IPS DF 4.7 (cell line): ENCODE measurements around the gene ATR.

ENCODE experiments used
- DNase-seq: peaks from one replicate; pipeline ENCODE4 v3.0.0-alpha.2; 2013; ENCODE audit warnings: low spot score; ENCODE audit errors: extremely low read depth

Gene ATR

DNA sequence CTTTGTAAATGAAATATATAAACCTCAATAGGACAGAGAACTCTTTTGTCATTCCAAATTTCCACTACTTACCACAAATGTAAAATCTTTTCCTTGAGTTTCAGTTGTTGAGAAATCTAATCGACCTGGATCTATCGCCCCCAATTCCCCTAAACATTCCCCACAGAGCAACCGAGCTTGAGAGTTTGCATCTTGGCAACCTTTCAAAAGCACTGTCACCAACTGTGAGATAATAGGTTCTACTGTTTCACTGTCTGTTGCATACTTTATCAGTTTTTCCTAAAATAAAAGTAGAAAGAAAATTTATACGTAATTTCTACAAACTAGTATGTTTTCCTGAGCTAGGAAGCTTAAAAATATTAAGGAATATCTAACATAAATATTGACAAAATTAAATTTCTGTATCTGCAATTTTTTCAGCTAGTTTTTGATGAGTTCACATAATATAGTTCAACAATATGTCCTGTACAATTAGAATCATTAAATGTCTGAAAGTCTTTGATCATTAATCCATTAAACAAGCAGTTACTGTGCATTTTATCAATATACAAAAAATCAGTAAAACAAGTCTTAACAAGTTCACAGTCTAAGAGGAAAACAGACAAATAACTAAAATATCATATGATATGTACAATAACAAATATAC lies 54.5 kb downstream of the ATR start:
- no peak for DNase-seq

DNA sequence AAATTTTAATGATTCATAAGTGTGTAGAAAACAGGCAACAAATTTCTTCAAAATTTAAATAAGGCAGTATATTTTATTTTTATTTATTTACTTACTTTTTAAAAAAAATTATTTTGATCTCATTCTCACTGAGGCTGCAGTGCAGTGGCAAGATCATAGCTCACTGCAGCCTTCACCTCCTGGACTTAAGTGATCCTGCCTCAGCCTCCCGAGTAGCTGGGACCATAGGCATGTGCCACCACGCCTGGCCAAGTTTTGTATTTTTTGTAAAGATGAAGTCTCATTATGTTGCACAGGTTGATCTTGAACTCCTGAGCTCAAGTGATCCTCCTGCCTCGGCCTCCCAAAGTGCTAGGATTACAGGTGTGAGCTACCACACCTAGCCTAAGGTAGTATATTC lies 69.5 kb downstream of the ATR start:
- DNase-seq: no peak

DNA sequence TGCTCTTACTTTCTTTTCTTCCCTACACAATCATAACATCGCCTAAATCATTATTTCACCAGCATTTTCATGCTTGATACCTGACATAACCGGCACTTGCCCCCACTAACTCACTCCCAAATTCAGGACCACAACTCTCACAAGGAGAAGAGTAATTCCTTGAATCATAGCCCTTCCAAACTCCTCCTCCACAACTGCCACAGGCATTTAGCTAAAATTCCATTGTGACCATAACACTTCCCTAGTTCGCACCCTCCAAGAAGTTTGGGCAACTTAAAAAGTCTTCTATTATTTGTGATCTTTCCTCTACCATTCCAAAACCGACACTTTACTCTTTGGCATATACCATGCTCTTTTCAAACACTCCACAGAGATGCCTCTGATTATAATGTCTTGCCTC lies 71.3 kb downstream of the ATR start:
- no peak for DNase-seq

DNA sequence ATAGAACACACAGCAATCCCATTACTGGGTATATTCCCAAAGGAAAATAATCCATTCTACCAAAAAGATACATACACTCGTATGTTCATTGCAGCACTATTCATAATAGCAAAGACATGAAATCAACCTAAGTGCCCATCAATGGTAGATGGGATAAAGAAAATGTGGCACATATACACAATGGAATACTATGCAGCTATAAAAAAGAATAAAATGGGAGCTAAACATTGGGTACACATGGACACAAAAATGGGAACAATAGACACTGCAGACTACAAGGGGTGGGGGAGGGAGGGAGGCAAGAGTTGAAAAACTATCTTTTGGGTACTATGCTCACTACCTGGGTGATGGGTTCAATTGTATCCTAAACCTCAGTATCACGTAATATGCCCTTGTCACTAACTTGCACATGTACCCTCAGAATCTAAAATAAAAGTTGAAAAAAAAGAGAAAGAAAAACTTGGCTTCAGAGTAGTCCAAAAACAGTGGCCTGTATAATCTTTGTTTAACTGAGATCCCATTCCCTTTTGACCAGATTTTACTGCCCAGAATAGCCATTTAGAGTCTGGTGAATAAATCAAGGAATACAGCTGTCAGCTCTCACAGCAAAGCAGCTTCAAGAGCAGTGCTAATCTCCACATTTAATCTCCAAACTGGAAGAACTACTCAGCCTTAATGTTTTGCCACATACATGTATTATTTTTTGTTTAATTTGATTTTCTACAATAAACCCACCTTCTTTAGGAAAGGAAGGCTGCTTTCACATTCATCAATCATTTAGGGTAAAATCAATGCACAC lies 76.1 kb downstream of the ATR start:
- DNase-seq: no peak

DNA sequence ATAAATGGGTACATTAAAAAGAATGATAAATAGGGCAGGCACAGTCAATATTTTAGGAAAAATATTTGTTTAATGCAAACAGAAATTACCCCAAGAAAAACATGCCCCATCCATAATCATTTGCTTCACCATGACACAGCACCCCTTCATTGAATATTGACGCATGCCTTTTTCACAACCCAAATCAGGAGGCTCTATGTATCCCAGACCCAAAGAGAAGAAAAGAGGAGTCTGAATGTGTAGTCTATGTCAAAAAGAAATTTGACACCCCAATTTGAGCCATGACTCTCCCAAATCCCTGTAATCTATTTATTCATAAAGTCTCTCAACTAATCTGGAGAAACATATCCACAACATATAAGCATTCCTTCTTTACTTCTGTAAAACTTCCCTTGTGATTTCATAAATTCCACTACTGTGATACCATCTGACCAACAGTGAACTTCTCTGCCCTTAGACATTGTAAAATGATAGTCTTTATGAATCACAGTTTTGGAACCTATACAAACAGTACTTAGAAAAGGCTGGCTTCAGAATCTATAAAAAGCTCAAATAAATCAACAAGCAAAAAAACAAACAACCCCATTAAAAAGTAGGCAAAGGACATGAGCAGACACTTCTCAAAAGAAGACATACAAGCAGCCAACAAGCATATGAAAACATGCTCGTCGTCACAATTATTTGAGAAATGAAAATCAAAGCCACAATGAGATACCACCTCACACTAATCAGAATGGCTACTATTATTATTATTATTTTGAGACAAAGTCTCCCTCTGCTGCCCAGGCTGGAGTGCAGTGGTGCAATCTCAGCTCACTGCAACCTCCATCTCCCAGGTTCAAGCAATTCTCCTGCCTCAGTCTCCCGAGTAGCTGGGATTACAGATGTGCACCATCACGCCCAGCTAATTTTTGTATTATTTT lies 77.3 kb downstream of the ATR start:
- no peak for DNase-seq

DNA sequence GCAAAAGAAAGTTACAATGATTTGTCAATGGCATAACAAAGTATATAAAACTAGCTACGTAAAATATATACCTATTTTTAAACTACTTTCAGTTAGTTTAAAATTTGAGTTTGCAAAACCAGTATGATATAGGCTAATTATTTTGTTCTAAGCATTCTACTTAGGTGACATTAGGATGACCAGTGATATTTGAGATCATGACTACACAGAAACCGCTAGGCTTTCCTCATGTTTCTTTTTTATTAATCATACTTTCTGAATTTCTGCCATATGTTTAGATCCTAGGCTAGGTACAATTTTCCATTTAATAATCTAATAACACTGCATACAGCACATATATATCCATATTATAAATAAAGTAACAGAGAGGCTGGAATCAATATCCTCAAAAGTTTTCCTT lies 78.3 kb downstream of the ATR start:
- DNase-seq: no peak

- DNase-seq: no peak
Observed at GRCh38 chr3:142498397-142499180, 79.9 kb downstream of the ATR start.

GRCh38 chr3:142497729-142498128 lies 80.8 kb downstream of the ATR start:
- DNase-seq: no peak

GRCh38 chr3:142495103-142495502 lies 83.4 kb downstream of the ATR start:
- no peak for DNase-seq

- DNase-seq: no peak
Observed at GRCh38 chr3:142492184-142492583, 86.3 kb downstream of the ATR start.

DNA sequence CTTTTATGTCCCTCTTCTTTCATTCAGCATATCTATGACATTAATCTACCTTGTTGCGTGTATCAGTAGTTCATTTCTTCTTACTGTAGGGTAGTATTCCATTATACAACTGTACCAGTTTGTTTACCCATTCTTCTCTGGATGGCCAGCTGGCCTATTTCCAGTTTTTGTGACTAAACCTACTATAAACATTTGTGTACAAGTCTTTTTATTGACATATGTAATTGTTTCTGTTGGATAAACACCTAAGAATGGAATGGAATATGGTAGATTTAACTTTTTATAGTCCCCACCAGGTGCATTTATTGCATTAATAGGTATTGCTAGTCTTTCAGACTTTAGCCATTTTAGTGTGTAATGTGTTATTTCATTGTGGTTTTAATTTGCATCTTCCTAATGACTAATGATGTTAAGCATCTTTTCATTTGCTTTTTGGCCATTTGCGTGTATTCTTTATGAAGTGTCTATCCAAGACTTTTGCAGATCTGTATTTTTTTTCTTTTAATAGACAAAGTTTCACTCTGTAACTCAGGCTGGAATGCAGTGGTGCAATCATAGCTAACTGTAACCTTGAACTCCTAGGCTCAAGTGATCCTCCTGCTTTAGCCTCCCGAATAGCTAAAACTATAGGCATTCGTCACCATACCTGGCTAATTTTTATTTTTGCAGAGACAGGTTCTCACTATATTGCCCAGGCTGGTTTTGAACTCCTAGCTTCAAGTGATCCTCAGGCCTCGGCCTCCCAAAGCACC lies 88.8 kb downstream of the ATR start:
- DNase-seq: no peak

DNA sequence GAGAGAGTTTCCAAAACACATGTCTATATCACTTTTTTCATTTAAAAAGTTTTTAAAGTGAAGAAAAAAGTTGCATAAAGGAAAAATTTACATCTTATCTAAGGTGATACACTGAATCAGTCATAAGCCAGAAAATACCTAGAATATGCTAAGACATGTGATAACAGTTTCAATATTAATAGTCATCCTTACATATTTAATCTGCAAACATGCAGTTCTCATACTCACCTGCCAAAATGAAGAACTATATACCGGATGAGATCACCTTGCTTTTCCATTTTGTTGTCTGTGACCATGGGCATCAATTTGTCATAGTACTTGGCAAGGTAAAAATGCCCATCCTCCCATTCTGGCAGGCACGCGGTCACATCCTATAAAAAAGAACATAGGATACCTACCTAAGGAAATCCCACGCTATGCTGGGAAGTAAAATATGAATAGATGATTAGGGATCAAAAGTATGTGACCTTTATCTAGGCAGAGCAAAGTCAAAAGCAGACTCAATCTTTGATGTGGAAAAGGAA lies 93.6 kb downstream of the ATR start:
- no peak for DNase-seq

- DNase-seq: no peak
Observed at GRCh38 chr3:142481196-142481595, 97.3 kb downstream of the ATR start.

GRCh38 chr3:142470826-142471225 lies 107.7 kb downstream of the ATR start:
- DNase-seq: no peak

DNA sequence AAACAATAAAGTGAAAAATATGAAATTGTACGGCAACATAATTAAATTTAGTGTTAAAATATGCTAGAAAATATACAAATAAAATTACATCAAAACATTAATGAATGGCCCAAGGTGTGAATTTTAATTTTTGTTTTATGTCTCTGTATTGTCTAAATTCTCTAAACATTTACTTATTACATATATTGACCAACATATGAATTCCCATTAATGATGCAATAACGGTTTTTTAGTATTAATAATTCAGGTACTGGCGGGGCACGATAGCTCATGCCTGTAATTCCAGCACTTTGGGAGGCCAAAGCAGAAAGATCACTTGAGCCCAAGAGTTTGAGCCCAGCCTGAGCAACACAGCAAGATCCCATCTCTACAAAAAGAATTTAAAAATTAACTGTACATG lies 110.1 kb downstream of the ATR start:
- no peak for DNase-seq

DNA sequence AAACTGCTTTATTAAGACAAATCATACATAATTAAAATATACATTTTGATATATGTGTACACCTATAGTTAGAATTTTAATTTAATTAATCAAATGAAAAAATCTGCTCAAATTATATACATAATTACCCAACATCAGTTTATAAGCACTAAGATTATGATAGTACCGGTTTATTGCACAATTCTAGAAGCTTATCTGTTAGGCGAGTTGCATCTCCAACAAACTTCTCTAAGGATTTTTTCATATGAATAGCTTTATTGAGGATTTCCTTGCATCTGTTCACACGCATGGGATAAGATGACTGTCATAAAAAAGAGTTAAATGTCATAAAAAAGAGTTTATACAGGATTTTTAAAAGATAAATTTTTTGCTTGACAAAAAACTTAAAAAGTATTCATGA lies 110.8 kb downstream of the ATR start:
- no peak for DNase-seq

DNA sequence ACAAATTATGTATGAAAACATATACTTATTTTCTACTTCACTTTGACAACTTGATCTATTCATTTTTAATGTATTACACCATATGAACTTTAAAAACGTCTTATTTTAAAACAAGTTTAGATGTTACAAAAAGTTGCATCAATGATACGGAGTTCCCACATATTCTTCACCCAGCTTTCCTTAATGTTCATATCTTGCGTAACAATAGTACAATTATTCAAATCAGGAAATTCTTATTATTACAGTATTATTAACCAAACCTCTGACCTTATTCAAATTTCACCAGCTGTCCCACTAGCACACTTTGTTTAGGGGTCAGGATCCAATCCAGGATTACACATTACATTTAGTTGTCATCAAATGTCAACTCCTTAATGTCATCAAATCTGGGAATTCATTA lies 117.8 kb downstream of the ATR start:
- no peak for DNase-seq

DNA sequence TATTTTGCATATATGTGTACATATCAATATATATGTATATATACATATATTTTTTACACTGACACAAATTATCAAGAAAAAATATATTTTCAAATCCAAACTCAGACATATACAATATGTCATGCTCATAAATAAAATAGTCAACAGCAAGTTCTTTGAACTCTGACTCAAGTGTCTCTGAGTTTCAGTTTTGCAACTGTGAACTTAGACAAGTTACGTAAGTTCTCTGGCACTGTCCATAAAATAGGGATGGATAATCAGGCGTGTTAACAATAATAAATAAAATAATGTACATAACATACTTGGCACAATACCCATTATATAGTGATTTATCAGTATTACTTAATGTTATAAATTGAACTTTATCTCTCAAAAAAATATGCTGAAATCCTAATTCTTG lies 118.6 kb downstream of the ATR start:
- DNase-seq: no peak

DNA sequence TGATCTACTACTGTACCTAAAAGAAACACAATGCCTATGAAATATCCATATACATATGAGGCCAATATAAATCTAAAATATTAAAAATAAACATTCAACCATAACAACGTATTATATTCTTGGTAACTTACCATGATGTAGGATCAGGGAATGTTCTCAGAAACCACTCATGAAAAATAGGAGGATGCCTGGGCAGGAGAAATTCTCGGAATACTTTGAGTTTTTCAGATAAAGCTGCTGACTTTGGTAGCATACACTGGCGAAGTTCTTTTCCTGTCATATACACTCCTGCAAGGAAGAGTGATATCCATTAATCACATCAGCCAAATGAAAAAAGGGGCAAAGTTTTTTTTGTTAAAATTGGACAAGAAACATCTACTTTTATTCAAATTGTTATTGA lies 119.4 kb downstream of the ATR start:
- DNase-seq: no peak

DNA sequence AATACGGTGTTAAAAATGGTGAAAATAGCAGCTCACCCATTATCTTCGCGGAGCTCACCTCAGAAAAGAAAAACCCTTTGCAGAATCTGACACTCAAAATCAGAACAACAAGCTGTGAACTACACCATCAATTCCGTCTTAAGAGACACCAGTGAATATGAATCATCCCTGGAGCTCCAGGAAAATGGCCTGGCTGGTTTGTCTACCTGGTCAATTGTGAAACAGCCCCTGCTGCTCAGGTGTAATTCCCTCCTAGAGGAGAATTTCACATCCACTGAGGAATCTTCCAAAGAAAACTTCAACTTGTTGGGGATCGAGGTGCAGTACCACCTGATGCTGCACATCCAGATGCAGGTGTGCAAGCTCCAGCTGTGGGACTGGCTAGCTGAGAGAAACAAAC lies 127.7 kb downstream of the ATR start:
- DNase-seq: no peak
